GM19099 (cell line): ENCODE results near the gene SCIMP.

Experiments
- POLR2A ChIP-seq: IDR thresholded peaks from 3 replicates; pipeline ENCODE4 v1.6.1; 2011; ENCODE audit warnings: low read depth; ENCODE audit not compliant: insufficient read length; ENCODE audit errors: extremely low read depth

The SCIMP gene

GRCh38 chr17:5179003-5179402 lies 55.7 kb downstream of the SCIMP start:
- no peak for TF ChIP-seq POLR2A

DNA sequence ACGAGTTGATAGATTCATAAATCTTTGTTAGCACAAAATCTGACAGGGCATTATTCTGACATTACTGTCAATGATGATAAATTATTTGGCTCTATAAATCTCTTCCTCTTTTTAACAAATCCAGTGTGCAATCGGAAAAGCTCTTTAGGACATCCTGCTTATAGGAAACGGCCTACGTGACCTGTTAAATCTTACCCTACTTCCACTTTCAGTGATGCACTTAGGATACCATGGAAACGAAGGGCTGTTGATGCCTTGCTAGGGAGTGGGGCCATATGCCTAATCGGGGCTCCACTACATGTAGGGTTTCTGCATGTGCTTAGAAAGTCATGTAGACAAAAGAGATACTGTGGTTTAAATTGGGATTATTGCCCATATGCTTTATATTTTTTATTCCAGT lies 70.2 kb downstream of the SCIMP start:
- TF ChIP-seq POLR2A, result no peak
